NCI-H524 (cell line): ENCODE data around the gene BCL3.

Source experiments
- DNase-seq, 2 experiments: peaks; one replicate each; lab custom pipeline; 2025; lab: John Stamatoyannopoulos, UW

Gene BCL3

DNA sequence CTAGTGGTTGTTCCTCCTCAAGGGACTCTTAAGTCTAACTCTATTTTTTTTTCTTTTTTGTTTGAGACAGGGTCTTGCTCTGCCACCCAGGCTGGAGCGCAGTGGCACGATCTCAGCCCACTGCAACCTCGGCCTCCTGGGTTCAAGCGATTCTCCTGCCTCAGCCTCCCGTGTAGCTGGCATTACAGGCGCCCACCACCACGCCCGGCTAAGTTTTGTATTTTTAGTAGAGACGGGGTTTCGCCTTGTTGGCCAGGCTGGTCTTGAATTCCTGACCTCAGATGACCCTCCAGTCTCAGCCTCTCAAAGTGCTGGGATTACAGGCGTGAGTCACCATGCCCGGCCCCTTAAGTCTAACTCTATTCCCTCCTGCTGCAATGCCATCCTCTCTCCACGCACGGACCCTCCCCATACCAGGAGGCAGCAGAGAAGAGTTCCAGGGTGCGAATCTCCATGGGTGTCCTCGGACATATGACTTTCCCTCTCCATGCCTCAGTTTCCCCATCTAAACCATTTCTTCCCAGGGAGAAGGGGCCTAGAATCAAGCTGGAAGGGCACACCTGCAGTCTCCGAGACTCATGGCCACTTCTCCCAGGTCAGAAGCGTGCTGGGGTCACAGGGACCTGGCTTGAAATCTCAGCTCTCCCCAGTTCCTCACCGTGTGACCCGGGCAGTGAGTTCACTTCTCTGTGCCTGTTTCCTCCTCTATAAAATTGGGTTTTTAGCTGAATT is 6.0 kb upstream of the BCL3 start:
- DNase-seq, result no peak

DNA sequence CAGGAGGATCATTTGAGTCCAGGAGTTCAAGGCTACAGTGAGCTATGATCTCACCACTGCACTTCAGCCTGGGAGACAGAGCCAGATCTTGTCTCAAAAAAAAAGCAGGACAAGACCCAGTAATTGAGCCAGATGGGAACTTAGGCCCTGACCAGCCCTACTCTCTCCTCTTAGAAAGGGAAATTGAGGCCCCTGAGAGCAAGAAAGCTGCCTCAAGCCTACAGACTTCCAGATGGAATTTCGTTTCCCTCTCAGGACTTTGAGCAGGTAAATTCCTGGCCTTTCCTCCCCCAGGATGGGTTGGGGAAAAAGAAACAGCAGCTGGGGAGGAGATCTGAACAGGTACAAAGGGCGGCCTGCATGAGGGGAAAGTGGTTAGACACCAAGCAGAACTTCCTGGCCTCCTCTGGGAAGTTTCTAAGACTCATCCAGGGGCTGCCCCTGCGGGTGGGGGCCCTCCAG is 3.6 kb upstream of the BCL3 start:
- no peak for DNase-seq

DNA sequence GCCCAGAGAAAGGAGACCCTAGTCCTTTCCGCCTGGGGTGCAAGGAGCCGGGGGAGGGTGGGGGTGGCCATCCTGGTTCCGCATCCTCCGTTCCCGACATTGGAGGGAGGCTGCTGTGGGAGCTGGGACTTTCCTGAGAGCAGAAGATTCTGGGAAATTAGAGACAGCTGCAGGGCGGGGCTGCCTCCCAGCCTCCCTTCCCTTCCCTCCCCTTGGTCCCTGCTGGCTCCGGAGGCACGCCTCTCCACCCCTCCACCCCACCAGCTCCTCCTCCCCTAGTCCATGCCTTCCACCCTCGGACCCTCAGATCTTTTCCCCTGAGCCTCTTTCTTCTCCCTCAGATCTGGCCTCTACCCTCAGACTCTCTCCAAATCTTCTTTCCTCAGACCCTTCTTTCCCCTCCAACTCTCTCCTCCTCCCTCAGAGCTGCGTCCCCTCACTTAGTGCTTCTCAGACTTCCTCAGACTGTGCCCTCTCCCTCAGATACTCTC is 3.1 kb upstream of the BCL3 start:
- DNase-seq, result no peak

DNA sequence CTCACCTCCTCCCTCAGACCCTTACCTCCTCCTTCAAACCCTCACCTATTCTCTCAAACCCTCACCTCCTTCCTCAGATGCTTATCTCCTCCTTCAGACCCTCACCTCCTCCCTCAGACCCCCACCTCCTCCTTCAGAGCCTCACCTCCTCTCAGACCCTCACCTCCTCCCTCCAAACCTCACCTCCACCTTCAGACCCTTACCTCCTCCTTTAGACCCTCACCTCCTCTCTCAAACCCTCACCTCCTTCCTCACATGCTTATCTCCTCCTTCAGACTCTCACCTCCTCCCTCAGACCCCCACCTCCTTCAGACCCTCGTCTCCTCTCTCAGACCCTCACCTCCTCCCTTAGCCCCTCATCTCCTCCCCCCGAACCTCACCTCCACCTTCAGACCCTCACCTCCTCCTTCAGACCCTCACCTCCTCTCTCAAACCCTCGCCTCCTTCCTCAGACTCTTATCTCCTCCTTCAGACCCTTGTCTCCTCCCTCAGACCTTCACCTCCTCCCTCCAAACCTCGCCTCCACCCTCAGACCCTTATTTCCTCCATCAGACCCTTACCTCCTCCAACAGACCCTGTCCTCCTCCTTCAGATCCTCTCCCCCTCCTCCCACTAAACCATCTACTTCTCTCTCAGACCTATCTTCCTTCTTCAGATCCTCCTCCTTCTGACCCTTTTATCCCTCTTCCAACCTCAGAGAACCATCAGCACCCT is 2.5 kb upstream of the BCL3 start:
- no peak for DNase-seq

DNA sequence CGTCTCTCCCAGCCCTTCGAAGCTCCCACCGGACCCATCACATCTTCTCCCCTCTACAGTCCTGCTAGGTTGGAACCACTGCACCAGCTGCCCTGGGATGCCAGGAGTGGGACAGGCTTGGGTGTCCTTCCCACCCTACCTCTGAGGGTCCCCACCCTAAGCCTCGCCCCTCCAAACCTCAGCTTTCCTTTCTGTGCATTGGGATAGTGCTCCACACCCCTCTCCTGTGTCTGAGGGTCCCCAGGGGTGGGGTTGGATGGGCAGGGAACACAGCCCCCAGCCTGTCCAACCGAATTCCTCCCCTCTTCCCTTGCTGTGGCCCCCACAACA is 1.9 kb upstream of the BCL3 start:
- no peak for DNase-seq

DNA sequence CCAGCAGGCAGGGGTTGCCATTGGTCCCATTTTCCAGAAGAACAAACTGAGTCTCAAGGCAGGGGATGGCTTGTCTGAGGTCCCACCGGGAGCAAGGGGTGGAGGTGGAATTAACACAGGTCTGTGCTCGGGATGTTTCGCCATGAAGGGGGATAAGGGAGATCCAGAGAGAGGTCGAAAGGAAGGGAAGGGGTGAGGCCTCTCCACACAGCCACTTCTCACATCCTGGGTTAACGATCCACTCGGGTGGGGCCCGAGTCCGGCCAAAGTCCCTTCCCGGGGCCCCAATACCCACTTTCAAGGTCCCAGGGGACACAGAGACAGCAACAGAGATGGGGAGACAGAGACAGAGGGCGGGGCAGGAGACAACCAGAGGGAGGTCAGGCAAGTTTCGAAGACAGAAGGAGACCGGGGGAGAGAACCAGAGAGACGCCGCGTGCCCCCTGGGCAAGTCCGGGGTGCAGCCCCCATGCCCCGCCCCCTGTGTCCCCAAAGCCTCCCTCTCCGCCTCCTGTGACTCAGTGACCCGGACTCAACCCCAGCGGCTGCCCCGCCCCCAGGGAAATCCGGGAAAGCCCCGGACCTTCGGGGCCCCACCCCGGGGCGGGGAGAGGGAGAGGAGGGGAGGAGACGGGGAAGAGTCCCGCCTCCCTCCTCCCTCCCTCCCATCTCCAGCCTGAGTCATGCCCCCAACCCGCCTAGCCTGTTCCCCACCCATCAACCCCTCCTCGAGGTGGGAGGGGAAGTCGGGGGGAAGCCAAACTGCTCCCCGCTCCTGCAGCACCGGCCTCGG is 1.4 kb upstream of the BCL3 start:
- peak in 1 of 2 experiments; percentile 8 for DNase-seq

DNA sequence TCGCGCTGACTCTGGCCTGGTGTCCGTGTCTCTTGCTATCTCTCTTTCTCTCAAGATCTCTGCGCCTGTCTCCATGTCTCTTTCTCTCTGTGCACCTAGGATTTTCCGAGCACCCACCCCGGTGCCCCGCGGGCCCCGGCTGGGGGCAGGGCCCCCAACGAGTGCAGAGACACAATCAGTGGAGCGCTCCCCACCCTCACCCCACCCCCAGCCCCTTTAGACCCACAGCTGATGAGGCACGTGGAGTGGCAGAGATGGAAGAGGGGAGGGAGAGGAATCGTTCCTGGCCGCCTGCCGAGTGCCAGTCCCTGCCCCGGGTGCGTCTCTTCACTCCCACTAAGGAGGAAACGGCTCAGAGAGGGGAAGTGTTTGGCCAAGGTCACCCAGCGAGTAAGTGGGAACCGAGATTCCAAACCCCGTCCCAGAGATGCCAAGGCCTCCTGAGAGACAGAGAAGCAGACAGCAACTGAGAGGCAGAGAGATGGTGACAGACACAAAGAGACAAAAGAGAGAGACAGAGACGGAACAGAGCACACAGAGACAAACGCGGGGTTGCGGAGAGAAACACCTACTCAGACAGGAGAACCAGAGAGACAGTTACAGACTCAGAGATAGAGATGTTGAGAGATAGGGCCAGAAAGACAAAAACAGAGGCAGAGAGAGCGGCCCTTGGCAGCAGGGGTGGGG is 626 bp upstream of the BCL3 start:
- no peak for DNase-seq

DNA sequence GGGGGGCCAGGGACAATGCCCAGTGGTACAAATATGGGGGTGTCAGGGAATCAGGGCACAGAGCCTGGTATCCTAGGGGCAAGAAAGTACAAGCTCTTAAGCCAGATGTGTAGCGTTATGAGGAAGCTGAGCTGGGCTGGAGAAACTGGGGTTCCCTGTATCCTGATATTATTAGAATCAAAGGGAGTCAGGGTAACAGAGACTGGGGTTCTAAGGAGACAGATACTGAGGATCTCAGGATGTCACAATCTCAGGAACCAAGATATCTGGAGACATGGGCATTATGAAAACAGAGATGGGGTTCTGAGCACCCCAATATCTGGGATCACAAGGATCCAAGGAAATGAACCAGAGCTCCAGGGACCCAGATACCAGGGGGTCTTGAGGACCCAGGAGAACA is 784 bp downstream of the BCL3 start:
- no peak for DNase-seq

DNA sequence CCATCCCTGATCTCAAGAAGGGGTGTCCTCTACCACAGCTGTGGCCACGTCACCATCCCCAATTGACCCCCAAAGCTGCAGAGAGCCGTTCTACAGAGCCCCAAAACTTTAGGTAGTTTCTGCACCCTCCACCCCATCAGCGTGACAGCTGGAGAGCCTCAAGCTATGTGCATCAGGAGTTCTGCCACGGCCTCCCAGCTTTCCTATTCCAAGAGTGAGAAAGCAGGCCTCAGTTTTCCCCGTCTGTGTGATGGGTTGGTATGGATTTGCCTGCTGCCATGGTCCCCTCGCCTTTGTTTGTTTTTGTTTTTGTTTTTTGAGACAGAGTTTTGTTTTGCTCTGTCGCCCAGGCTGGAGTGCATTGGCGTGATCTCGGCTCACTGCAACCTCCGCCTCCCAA is 1.5 kb downstream of the BCL3 start:
- DNase-seq, result no peak

DNA sequence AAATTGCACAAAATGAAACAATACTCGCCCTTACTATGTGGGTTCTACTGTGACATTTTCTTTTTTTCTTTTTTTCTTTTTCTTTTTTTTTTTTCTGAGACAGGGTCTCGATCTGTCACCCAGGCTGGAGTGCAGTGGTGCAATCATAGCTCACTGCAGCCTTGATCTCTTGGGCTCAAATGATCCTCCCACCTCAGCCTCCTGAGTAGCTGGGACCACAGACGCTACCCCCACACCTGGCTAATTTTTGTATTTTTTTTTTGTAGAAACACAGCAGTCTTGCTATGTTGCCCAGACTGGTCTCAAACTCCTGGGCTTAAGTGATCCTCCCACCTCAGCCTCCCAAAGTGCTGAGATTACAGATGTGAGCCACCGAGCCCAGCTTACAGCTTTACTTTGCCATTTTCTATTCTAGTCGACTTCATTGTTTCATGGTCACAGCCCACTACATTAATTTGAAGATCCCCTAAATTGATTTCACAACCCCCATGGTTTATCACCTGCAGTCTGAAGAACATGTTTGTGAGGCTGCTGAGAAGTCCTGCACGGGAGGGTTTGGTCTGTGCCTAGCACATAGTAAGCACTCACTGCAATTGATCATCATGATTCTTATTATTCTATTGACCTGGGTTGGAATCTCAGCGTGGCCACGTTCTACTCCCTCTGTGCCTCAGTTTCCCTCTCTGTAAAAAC is 3.8 kb downstream of the BCL3 start:
- no peak for DNase-seq

DNA sequence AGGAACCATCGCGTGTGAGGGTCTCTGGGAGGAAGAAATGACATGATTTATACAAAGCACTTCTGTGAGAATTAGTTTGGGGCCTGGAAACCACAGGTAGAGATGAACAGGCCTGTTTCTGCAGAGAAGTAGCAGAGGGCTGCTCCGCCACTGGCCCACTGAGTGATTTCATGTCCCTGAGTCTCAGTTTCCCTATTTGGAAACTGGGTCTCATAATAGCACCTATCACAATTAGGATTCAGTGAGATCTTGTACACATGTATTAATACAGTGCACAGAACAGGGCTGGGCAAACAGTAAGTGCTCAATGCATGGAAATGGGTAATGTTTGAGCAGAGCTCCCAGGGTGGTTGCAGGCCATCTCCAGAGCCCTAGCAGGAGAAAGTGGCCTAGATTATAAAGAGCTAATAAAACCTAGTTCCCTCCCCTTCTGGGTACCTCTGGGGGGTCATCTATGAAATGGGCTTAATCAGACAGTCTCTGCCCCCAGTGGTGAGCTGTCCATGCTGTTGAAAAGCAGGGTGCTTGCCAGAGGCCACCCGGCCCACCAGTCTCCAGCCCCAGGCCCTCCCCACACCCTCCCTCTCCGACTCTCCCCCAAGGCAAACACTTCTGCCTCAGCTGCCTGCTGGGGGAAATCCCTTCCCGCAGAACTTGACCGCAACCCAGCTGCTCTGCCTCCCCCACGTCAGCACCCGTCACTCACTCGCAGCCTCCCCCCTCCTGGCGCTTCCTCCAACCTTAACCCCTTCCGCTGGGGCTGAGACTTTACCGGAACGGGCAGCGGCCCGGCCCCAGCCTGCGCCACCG is 4.5 kb downstream of the BCL3 start:
- peak; percentile 37 to 57 for DNase-seq

DNA sequence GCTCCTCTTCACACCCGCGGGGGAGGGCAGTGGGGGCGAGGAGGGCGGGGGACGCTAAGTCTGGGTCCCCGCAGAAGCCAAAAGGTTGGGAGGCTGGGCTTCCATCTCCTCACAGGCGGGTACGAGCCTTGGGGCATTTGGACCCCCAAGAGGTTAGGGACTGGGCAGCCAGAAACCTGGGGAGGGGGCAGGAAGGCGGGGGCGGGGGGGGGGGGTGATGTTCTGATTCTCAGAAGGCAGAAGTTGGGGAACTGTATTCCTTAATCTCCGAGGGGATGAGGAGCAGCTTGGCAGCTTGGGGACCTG is 5.1 kb downstream of the BCL3 start:
- DNase-seq, result no peak

DNA sequence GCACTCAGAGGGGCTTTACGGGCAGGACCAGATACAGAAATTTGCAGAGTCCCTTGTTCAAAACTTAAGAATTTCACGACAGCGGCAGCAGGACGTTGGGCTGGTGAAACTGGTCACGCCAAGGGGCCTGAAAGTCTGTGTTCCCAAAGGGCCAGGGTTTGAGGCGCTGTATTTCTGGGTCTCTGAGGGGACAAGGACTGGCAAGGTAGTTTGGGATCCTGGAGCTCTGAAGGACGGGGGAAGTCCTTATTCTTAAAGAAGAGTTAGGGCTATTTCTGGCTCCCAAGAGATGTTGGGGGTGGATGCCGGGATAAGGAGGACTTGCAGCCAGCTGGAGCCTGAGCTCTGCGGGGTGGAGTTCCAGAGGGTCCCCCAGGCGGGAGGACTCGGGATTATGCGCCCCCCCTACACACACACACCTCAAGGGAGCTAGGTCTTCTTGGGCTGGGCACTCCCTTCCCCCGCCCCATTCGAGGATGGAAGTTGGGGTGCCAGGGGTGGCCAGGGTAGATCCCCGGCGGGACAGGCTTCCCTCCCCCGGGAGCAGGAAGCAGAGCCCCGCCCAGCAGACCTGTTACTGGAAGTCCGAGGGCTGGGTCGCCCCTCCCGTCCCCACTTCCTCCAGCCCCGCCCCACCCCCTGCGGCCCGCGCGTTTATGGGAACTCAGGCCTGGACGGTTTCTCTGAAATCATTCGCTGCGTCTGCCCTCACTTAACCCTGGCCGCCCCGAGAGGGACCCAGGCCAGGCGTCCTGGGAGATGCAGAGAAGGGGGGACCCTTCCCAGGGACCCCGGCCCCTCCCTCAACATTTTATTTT is 5.6 kb downstream of the BCL3 start:
- peak in 1 of 2 experiments; percentile 47 for DNase-seq

DNA sequence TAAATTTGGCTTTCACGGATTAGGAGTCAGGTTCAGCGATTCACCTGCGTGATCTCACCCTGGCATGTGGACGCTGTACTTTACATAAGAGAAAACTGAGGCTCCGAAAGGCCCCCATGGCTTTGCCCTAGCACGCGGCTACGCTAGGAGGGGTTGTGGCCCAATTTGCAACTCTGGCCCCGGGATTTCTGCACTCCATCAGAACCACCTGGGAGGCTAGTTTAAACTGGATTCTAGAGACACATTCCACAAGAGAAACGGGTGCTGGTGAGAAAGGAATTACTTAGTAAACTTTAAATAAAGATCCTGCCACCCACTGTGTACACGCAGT is 6.2 kb downstream of the BCL3 start:
- DNase-seq, result no peak

DNA sequence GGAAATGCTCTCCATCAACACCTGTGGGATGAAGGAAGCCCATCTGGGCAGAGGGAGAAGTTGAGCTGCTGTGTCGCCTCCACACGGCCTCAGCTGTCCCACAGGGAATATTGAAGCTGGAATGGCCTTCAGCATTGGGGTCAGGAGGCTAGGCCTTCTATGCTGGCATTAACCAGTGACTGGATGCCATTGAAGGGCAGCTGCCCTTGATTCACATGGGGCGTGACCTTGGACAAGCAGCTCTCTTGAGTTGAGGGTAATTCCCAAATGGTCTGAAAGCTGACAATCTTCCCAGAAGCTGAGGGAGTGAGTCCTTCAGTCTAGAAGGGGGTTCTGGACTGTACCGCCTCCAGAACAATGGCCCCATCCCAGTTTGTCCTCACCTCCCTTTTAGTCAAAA is 6.7 kb downstream of the BCL3 start:
- no peak for DNase-seq

DNA sequence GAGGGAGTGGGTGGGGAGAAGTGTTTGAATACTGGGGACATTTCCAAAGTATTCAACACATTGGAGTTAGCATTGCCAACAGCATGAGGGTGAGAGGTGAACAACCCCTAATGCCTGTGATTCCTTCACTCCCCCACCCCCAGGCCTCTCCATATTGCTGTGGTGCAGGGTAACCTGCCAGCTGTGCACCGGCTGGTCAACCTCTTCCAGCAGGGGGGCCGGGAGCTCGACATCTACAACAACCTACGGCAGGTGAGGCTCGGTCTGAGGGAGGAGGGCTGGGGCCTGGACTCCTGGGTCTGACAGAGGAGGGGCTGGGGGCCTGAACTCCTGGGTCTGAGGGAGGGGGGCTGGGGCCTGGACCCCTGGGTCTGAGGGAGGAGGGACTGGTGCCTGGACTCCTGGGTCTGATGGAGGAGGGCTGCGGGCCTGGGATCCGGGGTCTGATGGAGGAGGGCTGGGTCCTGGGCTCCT is 7.6 kb downstream of the BCL3 start:
- DNase-seq, result no peak

DNA sequence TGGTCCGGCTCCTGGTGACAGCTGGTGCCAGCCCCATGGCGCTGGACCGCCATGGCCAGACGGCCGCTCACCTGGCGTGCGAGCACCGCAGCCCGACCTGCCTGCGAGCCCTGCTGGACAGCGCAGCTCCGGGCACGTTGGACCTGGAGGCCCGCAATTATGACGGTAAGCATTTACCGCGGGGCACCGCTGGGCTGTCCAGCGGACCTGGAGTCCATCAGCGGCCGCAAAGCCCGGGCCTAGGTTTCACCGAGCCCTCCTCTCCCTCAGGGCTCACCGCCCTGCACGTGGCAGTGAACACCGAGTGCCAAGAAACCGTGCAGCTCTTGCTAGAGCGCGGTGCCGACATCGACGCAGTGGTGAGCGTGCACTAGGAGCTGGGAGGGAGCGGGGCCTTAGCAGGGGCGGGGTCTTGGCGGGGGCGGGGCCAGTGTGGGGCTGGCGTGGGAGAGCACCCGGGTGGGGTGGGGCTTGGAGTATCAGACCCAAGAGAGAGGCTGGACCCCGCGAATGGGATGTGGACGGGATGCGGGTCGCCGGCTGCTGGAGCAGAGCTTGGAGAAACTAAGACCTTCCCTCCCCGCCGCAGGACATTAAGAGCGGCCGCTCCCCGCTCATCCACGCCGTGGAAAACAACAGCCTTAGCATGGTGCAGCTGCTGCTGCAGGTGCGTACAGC is 8.7 kb downstream of the BCL3 start:
- no peak for DNase-seq

DNA sequence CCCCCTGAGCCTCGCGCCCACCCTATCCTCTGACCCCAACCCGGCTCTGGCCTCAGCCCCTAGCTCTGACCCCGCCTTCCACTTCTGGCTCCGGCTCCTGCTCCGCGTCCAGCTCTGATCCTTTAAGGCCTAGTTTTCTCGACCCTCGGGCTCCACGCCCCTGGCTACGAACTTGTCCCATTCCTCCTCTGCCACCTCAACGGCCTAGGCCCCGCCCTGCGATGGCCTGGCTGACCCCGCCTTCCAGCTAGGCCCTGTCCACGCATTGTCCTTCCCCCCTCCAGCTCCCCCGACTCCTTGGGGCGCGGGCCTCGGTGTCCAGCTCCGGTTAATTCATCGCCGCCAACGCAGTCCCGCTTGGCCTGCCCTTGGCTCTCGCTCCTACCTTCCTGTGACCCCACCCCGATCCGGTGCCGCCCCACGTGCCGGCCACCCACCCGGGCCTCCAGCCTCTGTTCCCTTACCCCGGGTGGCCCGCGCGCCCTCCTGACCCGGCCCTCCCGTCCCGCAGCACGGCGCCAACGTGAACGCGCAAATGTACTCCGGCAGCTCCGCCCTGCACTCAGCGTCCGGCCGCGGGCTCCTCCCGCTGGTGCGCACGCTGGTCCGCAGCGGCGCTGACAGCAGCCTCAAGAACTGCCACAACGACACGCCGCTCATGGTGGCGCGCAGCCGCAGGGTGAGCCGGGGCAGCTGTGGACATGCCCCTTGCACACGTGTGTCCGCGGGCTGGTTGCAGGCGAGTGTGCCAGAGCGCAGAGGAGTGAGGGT is 9.4 kb downstream of the BCL3 start:
- DNase-seq, result no peak

DNA sequence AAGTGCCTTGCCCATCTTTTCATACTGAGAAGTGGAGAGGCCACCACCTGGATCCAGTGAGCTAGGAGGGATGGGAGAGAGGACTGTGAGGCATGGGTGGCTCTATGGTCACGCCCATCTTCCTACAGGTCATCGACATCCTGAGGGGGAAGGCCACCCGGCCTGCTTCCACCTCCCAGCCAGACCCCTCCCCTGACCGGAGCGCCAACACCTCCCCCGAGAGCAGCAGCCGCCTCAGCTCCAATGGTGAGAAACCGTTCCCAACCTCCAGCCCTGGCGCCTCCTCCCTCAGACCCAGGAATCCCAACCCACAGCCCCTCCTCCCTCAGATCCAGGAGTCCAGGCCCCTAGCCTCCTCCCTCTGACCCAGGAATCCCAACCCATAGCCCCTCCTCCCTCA is 10.1 kb downstream of the BCL3 start:
- no peak for DNase-seq
